ENCODE results near the gene CENPI.

The CENPI gene

DNA sequence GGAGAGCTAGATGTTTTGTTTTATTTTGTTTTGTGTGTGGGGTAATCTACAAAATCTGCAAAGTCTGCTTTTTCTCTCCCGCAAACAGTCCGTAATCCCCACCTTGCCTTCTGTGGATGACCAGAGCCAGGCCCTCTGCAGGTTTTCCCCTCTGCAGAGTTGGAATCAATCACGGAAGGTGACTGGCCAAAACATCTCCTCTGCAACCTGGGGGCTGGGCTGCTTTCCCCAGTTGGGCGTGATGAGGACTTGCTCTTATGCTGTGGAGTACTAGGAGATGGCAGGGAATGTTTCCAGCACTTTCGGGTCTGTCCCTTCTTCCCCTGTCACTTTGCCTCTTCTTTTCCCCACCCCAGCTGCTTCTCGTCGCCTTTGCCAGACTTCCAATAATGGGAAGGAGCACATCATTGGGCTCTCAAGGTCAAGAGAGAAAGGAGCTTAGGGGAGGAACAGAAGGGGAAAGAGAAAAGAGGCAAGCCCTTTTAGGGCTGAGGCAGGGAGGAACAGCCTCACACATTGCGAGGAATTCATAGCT is 18.2 kb upstream of the CENPI start:
- FAIRE-seq (no peak), DNase-seq (ENCODE audit: insufficient read length, low spot score) (no peak)
- TF ChIP-seq TAF1 (IDR thresholded peaks at IDR 0.05; ENCODE audit: low read depth, low read length) = no peak
- no peak for TF ChIP-seq POU2F2 (IDR thresholded peaks at IDR 0.05; ENCODE audit: low read depth, low read length)
- TF ChIP-seq POLR2AphosphoS5 (IDR thresholded peaks at IDR 0.05; ENCODE audit: low read depth, low read length) = no peak
- TF ChIP-seq POLR2A (IDR thresholded peaks at IDR 0.05; ENCODE audit: low read depth, low read length) = no peak
- no peak for TF ChIP-seq SPI1 (IDR thresholded peaks at IDR 0.05; ENCODE audit: low read depth, low read length)
- TF ChIP-seq PAX5 (IDR thresholded peaks at IDR 0.05; ENCODE audit: insufficient read depth, low read length, severe bottlenecking) = no peak

- TF ChIP-seq SPI1 (IDR thresholded peaks at IDR 0.05; ENCODE audit: low read depth, low read length) = no peak
- TF ChIP-seq TAF1 (IDR thresholded peaks at IDR 0.05; ENCODE audit: low read depth, low read length) = no peak
- no peak for TF ChIP-seq POU2F2 (IDR thresholded peaks at IDR 0.05; ENCODE audit: low read depth, low read length)
- no peak for TF ChIP-seq POLR2AphosphoS5 (IDR thresholded peaks at IDR 0.05; ENCODE audit: low read depth, low read length)
- no peak for TF ChIP-seq POLR2A (IDR thresholded peaks at IDR 0.05; ENCODE audit: low read depth, low read length)
- no peak for TF ChIP-seq PAX5 (IDR thresholded peaks at IDR 0.05; ENCODE audit: insufficient read depth, low read length, severe bottlenecking)
- DNase-seq (ENCODE audit: insufficient read length, low spot score) (no peak), FAIRE-seq (no peak)
Observed at GRCh38 chrX:101080326-101081124, 17.5 kb upstream of the CENPI start.

DNA sequence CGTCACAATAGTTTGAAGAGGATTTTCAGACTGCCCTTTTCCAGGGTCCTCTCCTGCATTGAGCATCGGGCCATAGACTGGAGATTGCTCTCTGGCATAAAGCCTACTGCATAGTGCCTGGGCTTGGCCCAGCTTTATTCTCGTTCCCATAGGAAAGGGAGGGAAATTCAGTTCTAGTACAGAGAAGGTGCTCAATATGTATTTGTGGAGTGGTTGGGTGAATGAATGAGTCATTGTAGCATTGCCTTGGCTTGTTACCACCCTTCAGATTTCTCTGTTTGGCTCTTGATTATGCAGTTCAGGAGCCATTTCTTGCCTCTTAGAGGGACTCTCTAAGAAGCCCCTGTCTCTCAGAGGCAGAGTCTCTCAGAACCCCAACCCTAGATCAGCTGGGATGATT is 16.8 kb upstream of the CENPI start:
- TF ChIP-seq POLR2AphosphoS5 (IDR thresholded peaks at IDR 0.05; ENCODE audit: low read depth, low read length) (no peak), TAF1 (IDR thresholded peaks at IDR 0.05; ENCODE audit: low read depth, low read length) (no peak), POU2F2 (IDR thresholded peaks at IDR 0.05; ENCODE audit: low read depth, low read length) (no peak), POLR2A (IDR thresholded peaks at IDR 0.05; ENCODE audit: low read depth, low read length) (no peak), SPI1 (IDR thresholded peaks at IDR 0.05; ENCODE audit: low read depth, low read length) (no peak), PAX5 (IDR thresholded peaks at IDR 0.05; ENCODE audit: insufficient read depth, low read length, severe bottlenecking) (no peak)
- DNase-seq (ENCODE audit: insufficient read length, low spot score) (no peak), FAIRE-seq (no peak)

DNA sequence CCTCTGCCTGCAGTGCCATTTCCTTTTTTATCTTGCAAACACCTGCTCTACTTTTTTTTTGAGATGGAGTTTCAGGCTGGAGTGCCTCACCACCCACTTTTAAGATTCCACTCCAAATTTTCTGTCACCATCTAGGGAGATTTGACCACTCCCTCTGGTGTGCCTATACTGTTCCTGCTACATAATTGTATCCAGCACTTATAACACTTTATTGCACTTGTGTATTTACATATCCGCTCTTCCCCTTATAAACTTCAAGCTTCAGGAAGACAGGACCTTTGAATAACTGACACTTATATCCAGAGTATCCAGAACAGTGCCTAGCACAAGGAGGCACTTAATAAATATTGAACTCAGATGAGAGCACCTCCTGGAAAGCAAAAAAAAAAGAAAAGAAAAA is 6.2 kb upstream of the CENPI start:
- no peak for FAIRE-seq

GRCh38 chrX:101108284-101108683 is 10.3 kb downstream of the CENPI start:
- no peak for FAIRE-seq
- no peak for DNase-seq (ENCODE audit: insufficient read length, low spot score)
- no peak for TF ChIP-seq SPI1 (IDR thresholded peaks at IDR 0.05; ENCODE audit: low read depth, low read length)
- no peak for TF ChIP-seq POLR2AphosphoS5 (IDR thresholded peaks at IDR 0.05; ENCODE audit: low read depth, low read length)
- TF ChIP-seq PAX5 (IDR thresholded peaks at IDR 0.05; ENCODE audit: insufficient read depth, low read length, severe bottlenecking) = no peak
- TF ChIP-seq POU2F2 (IDR thresholded peaks at IDR 0.05; ENCODE audit: low read depth, low read length) = no peak

More for the DNA sequence above, 6.2 kb upstream of the CENPI start:
- no peak for TF ChIP-seq POU2F2 (IDR thresholded peaks at IDR 0.05; ENCODE audit: low read depth, low read length)
- TF ChIP-seq POLR2AphosphoS5 (IDR thresholded peaks at IDR 0.05; ENCODE audit: low read depth, low read length) = no peak
- no peak for TF ChIP-seq PAX5 (IDR thresholded peaks at IDR 0.05; ENCODE audit: insufficient read depth, low read length, severe bottlenecking)
- no peak for TF ChIP-seq TAF1 (IDR thresholded peaks at IDR 0.05; ENCODE audit: low read depth, low read length)
- TF ChIP-seq POLR2A (IDR thresholded peaks at IDR 0.05; ENCODE audit: low read depth, low read length) = no peak
- TF ChIP-seq SPI1 (IDR thresholded peaks at IDR 0.05; ENCODE audit: low read depth, low read length) = no peak
- no peak for DNase-seq (ENCODE audit: insufficient read length, low spot score)

GRCh38 chrX:101117701-101118100 is 19.7 kb downstream of the CENPI start:
- DNase-seq (ENCODE audit: insufficient read length, low spot score) = no peak
- no peak for FAIRE-seq

GRCh38 chrX:101136235-101136634 is 38.2 kb downstream of the CENPI start:
- FAIRE-seq (no peak), DNase-seq (ENCODE audit: insufficient read length, low spot score) (no peak)
- TF ChIP-seq POLR2AphosphoS5 (IDR thresholded peaks at IDR 0.05; ENCODE audit: low read depth, low read length) (no peak), PAX5 (IDR thresholded peaks at IDR 0.05; ENCODE audit: insufficient read depth, low read length, severe bottlenecking) (no peak), SPI1 (IDR thresholded peaks at IDR 0.05; ENCODE audit: low read depth, low read length) (no peak), TAF1 (IDR thresholded peaks at IDR 0.05; ENCODE audit: low read depth, low read length) (no peak), POU2F2 (IDR thresholded peaks at IDR 0.05; ENCODE audit: low read depth, low read length) (no peak), POLR2A (IDR thresholded peaks at IDR 0.05; ENCODE audit: low read depth, low read length) (no peak)

More at GRCh38 chrX:101117701-101118100, 19.7 kb downstream of the CENPI start:
- no peak for TF ChIP-seq TAF1 (IDR thresholded peaks at IDR 0.05; ENCODE audit: low read depth, low read length)
- no peak for TF ChIP-seq POLR2AphosphoS5 (IDR thresholded peaks at IDR 0.05; ENCODE audit: low read depth, low read length)
- TF ChIP-seq POU2F2 (IDR thresholded peaks at IDR 0.05; ENCODE audit: low read depth, low read length) = no peak
- TF ChIP-seq PAX5 (IDR thresholded peaks at IDR 0.05; ENCODE audit: insufficient read depth, low read length, severe bottlenecking) = no peak
- TF ChIP-seq SPI1 (IDR thresholded peaks at IDR 0.05; ENCODE audit: low read depth, low read length) = no peak
- TF ChIP-seq POLR2A (IDR thresholded peaks at IDR 0.05; ENCODE audit: low read depth, low read length) = no peak
